B cell (primary cell): Measurements from ENCODE around the gene SLIT3. TPM values are rescaled to one million over a fixed set of nuclear protein-coding genes. Genes with fewer than 3 reads are reported as not detected.

Experiments used
- ATAC-seq: fragments of 200-7000 bp; cut with Tn5 transposase; one replicate; pipeline ENCODE4 v1.10.0; 2021; ENCODE audit warnings: low read depth, mild to moderate bottlenecking, moderate number of reproducible peaks, moderate library complexity
- CTCF ChIA-PET: fragments of 350-600 bp; sonication (Branson Sonifier 250); formaldehyde crosslinking; loops from one replicate; lab custom pipeline; 2021; ENCODE audit warnings: antibody characterized with exemption, inconsistent platforms; lab: Charles Lee
- POLR2A ChIA-PET: fragments of 350-600 bp; sonication (Branson Sonifier 250); formaldehyde crosslinking; loops from one replicate; lab custom pipeline; 2021; ENCODE audit warnings: antibody characterized with exemption; lab: Charles Lee
- DNase-seq: peaks from one replicate; pipeline ENCODE4 v3.0.0; 2013
- H2AFZ ChIP-seq: 2 replicates; pipeline ENCODE4 v1.6.1; 2012; ENCODE audit warnings: mild to moderate bottlenecking, low read depth, low read length; ENCODE audit not compliant: insufficient read depth, poor library complexity, severe bottlenecking
- H3K27ac ChIP-seq, 2 donors: 1 replicate in 1 of 2; 2 replicates in 1 of 2; pipeline ENCODE4 v1.5.1; 2012 to 2013; ENCODE audit warnings: low read length in 2 of 2, mild to moderate bottlenecking in 2 of 2, moderate library complexity in 1 of 2
- H3K27me3 ChIP-seq, 4 experiments: fragments of 200-600 bp in 1 of 4; sonication (generic) in 1 of 4; replicated peaks in 1 of 4; 1 replicate in 2 of 4; 2 replicates in 2 of 4; pipeline versions ENCODE4 v1.6.1 to v1.7.0; 2013 to 2016; ENCODE audit warnings: low read length in 3 of 4, mild to moderate bottlenecking in 2 of 4, mixed read lengths in 1 of 4, moderate library complexity in 1 of 4; ENCODE audit not compliant: insufficient read depth in 4 of 4, control insufficient read depth in 3 of 4; ENCODE audit errors: control extremely low read depth in 1 of 4
- H3K36me3 ChIP-seq, 2 experiments: replicated peaks in 1 of 2; 1 replicate in 1 of 2; 2 replicates in 1 of 2; pipeline versions ENCODE4 v1.6.1 to v1.7.1; 2013; ENCODE audit warnings: low read length in 1 of 2; ENCODE audit not compliant: insufficient read depth in 2 of 2, control insufficient read depth in 1 of 2; ENCODE audit errors: control extremely low read depth in 1 of 2, extremely low read depth in 1 of 2
- H3K4me1 ChIP-seq, 2 donors: fragments of 200-600 bp in 1 of 2; sonication (generic) in 1 of 2; 1 replicate in 1 of 2; 2 replicates in 1 of 2; pipeline versions ENCODE4 v1.5.1 to v1.6.1; 2013 to 2017; ENCODE audit warnings: low read length in 2 of 2; ENCODE audit not compliant: control insufficient read depth in 2 of 2, insufficient read depth in 2 of 2
- H3K4me2 ChIP-seq: replicated peaks from 2 replicates; pipeline ENCODE3; 2012; ENCODE audit warnings: mild to moderate bottlenecking, low read depth, low read length; ENCODE audit not compliant: poor library complexity, severe bottlenecking
- H3K4me3 ChIP-seq, 5 experiments: fragments of 200-600 bp in 1 of 5; sonication (generic) in 1 of 5; 1 replicate in 3 of 5; 2 replicates in 2 of 5; pipeline versions ENCODE4 v1.5.1 to v1.7.0; 2011 to 2016; ENCODE audit warnings: low read length in 4 of 5, mild to moderate bottlenecking in 4 of 5, low read depth in 2 of 5, control low read depth in 1 of 5, moderate library complexity in 1 of 5; ENCODE audit not compliant: insufficient read depth in 1 of 5; ENCODE audit errors: control extremely low read depth in 1 of 5, extremely low read depth in 1 of 5
- H3K79me2 ChIP-seq: fragments of 200-600 bp; sonication (generic); one replicate; pipeline ENCODE4 v1.6.0; 2016; ENCODE audit warnings: low read length; ENCODE audit not compliant: control insufficient read depth, insufficient read depth
- H3K9ac ChIP-seq: fragments of 200-600 bp; sonication (generic); 2 replicates; pipeline ENCODE4 v1.6.1; 2017; ENCODE audit warnings: mild to moderate bottlenecking, low read length, moderate library complexity
- H3K9me3 ChIP-seq, 3 donors: one replicate each; pipeline versions ENCODE4 v1.6.1 to v1.7.1; 2013; ENCODE audit warnings: low read length in 2 of 3; ENCODE audit not compliant: control insufficient read depth in 2 of 3, insufficient read depth in 1 of 3; ENCODE audit errors: control extremely low read depth in 1 of 3
- H4K20me1 ChIP-seq: 2 replicates; pipeline ENCODE4 v1.6.0; 2012; ENCODE audit warnings: mild to moderate bottlenecking, low read length; ENCODE audit not compliant: insufficient read depth, control insufficient read depth, poor library complexity, severe bottlenecking
- H3K27ac Mint-ChIP-seq: one replicate; pipeline ENCODE4 v1.8.0; 2021; ENCODE audit warnings: mixed read lengths
- H3K27me3 Mint-ChIP-seq: one replicate; pipeline ENCODE4 v1.8.0; 2021; ENCODE audit warnings: mixed read lengths
- H3K4me1 Mint-ChIP-seq: one replicate; pipeline ENCODE4 v1.8.0; 2021; ENCODE audit warnings: mixed read lengths
- H3K4me3 Mint-ChIP-seq: one replicate; pipeline ENCODE4 v1.8.0; 2021; ENCODE audit warnings: mixed read lengths
- H3K9me3 Mint-ChIP-seq: one replicate; pipeline ENCODE4 v1.8.0; 2022; ENCODE audit warnings: mixed read lengths; ENCODE audit not compliant: insufficient read depth
- CTCF ChIP-seq: fragments of 200-600 bp; IDR thresholded peaks from one replicate; pipeline ENCODE4 v1.8.0; 2022; ENCODE audit warnings: antibody characterized with exemption, mild to moderate bottlenecking
- EZH2 ChIP-seq: IDR thresholded peaks from 2 replicates; pipeline ENCODE4 v1.6.1; 2012; ENCODE audit warnings: borderline replicate concordance, low read depth, mild to moderate bottlenecking, moderate library complexity, low read length; ENCODE audit not compliant: insufficient read depth, poor library complexity, severe bottlenecking
- WGBS: methylation state at CpG from one replicate; pipeline ENCODE4 v1.1.5; 2013; ENCODE audit warnings: missing lambda C conversion rate; ENCODE audit not compliant: insufficient coverage; 5-methylcytosine and 5-hydroxymethylcytosine counted together
- intact Hi-C: fragments of 100-400 bp; cut with micrococcal nuclease; formaldehyde crosslinking; loops from one replicate; pipeline ENCODE4 v1.10.0; 2022
- polyA plus RNA-seq: library from polyadenylated mRNA; depleted of rRNA; stranded (reverse); fragments of >200 nt; gene quantifications from 2 replicates; pipeline ENCODE4 v1.2.3, GENCODE V29; 2012
- total RNA-seq, 2 donors: library from RNA; stranded (reverse); fragments of 120-200 nt in 1 of 2; gene quantifications; 1 replicate in 1 of 2; 2 replicates in 1 of 2; pipeline versions ENCODE4 v1.2.3 to v1.2.4, GENCODE V29; 2013 to 2022

The SLIT3 gene
- total and polyA plus RNA-seq, 2 donors (not counting 1 experiment from before 2014, with no cell fraction given), result not detected

GRCh38 chr5:169173372-169173771, 127.6 kb downstream of the SLIT3 start:
- no peak for ATAC-seq
- CTCF ChIA-PET, result no interaction called here
- Histone ChIP-seq H4K20me1 (no peaks in the 10 kb centered on the region), H3K27me3 (no peaks in the 10 kb centered on the region), H3K9me3 (no peaks in the 10 kb centered on the region), H3K79me2 (no peaks in the 10 kb centered on the region), H3K4me3 (no peak overlapping the region), H3K27ac (no peak overlapping the region), H3K36me3 (no peaks in the 10 kb centered on the region), H3K9ac (no peak overlapping the region), H2AFZ (no peak overlapping the region), H3K4me1 (no peaks in the 10 kb centered on the region), H3K4me2 (no peak overlapping the region)
- POLR2A ChIA-PET, result no interaction called here
- Mint-ChIP-seq H3K4me1 (no peaks in the 10 kb centered on the region), H3K27me3 (no peaks in the 10 kb centered on the region), H3K9me3 (no peaks in the 10 kb centered on the region), H3K27ac (no peak overlapping the region), H3K4me3 (no peak overlapping the region)
- intact Hi-C loops, result no loop called here
- DNase-seq, result no peak
- TF ChIP-seq EZH2 (no peak), CTCF (no peak)
- 100% methylated on average over 2 of the region's 6 CpGs for WGBS

GRCh38 chr5:169171515-169171914, 129.4 kb downstream of the SLIT3 start:
- Histone ChIP-seq H3K4me3 (no peak overlapping the region), H3K27ac (no peak overlapping the region), H3K4me2 (no peak overlapping the region), H3K4me1 (no peaks in the 10 kb centered on the region), H4K20me1 (no peaks in the 10 kb centered on the region), H3K79me2 (no peaks in the 10 kb centered on the region), H3K27me3 (no peaks in the 10 kb centered on the region), H3K9ac (no peak overlapping the region), H3K9me3 (no peaks in the 10 kb centered on the region), H2AFZ (no peak overlapping the region), H3K36me3 (no peaks in the 10 kb centered on the region)
- ChIA-PET POLR2A (no interaction called here), CTCF (no interaction called here)
- no peaks in the 10 kb centered on the region for H3K4me1 Mint-ChIP-seq
- H3K27me3 Mint-ChIP-seq, result peaks cover 4% of the 10 kb centered on the region
- intact Hi-C loops, result no loop called here
- ATAC-seq (no peak), DNase-seq (no peak)
- no peak overlapping the region for H3K4me3 Mint-ChIP-seq
- no peaks in the 10 kb centered on the region for H3K9me3 Mint-ChIP-seq
- WGBS, result 100% methylated on average over 1 of the region's 2 CpGs
- no peak overlapping the region for H3K27ac Mint-ChIP-seq
- no peak for TF ChIP-seq CTCF
